ENCODE data around the gene FMO1. TPM values are rescaled to one million over a fixed set of nuclear protein-coding genes. Genes with fewer than 3 reads are reported as not detected.

The FMO1 gene
- total and polyA plus RNA-seq, 2 donors (not counting 1 experiment from before 2014, with no cell fraction given), result 0.48 TPM; not detected in 1

GRCh38 chr1:171247501-171247900, 793 bp upstream of the FMO1 start:
- ChIA-PET POLR2A (no interaction called here), CTCF (interaction anchor here (10.5 kb wide), 1 partner anchor 68 kb away, joined by 144 read pairs; the partner anchor contains the start of gene FMO4)
- no peak overlapping the region for H3K4me2 ChIP-seq (replicated peaks; ENCODE audit: low read depth, low read length, poor library complexity, severe bottlenecking)
- Mint-ChIP-seq H3K27ac (no peak overlapping the region), H3K4me1 (peaks cover 15% of the 10 kb centered on the region), H3K9me3 (ENCODE audit: insufficient read depth) (no peaks in the 10 kb centered on the region), H3K4me3 (no peak overlapping the region), H3K27me3 (peaks cover 16% of the 10 kb centered on the region)
- no peak overlapping the region for H2AFZ ChIP-seq (ENCODE audit: insufficient read depth, low read depth, low read length, poor library complexity, severe bottlenecking)
- H3K4me1 ChIP-seq (ENCODE audit: control insufficient read depth in 2 of 2, insufficient read depth in 2 of 2, low read length in 2 of 2), result peaks cover 8 to 15% of the 10 kb centered on the region in 2 donors
- no peak overlapping the region for H3K9ac ChIP-seq (ENCODE audit: low read length)
- H3K79me2 ChIP-seq (ENCODE audit: control insufficient read depth, insufficient read depth, low read length), result no peaks in the 10 kb centered on the region
- no peak for DNase-seq
- intact Hi-C loops (cut with micrococcal nuclease), result no loop called here
- no peaks in the 10 kb centered on the region for H3K36me3 ChIP-seq (replicated peaks in 1 of 2; ENCODE audit: control extremely low read depth in 1 of 2, control insufficient read depth in 1 of 2, extremely low read depth in 1 of 2, insufficient read depth in 2 of 2, low read length in 1 of 2)
- no peak for ATAC-seq (ENCODE audit: low read depth)
- WGBS (ENCODE audit: insufficient coverage), result 80% methylated on average over 2 of the region's 4 CpGs
- no peak overlapping the region for H3K27ac ChIP-seq (ENCODE audit: low read length in 2 of 2)
- H3K9me3 ChIP-seq (ENCODE audit: control extremely low read depth in 1 of 3, control insufficient read depth in 2 of 3, insufficient read depth in 1 of 3, low read length in 2 of 3), result no peaks in the 10 kb centered on the region
- TF ChIP-seq EZH2 (IDR thresholded peaks at IDR 0.05; ENCODE audit: borderline replicate concordance, insufficient read depth, low read depth, low read length, poor library complexity, severe bottlenecking) (no peak), CTCF (IDR thresholded peaks at IDR 0.05) (no peak)
- H3K27me3 ChIP-seq (replicated peaks in 1 of 4; ENCODE audit: control extremely low read depth in 1 of 4, control insufficient read depth in 3 of 4, insufficient read depth in 4 of 4, low read length in 3 of 4), result peaks cover 0 to 7% (median 1%) of the 10 kb centered on the region in 4 experiments
- H4K20me1 ChIP-seq (ENCODE audit: control insufficient read depth, insufficient read depth, low read length, poor library complexity, severe bottlenecking), result no peaks in the 10 kb centered on the region
- H3K4me3 ChIP-seq (ENCODE audit: control extremely low read depth in 1 of 5, extremely low read depth in 1 of 5, insufficient read depth in 1 of 5, low read depth in 2 of 5, low read length in 4 of 5), result no peak overlapping the region

- no peak for DNase-seq
- peaks cover 26% of the 10 kb centered on the region for H3K27me3 Mint-ChIP-seq
- Histone ChIP-seq H3K27ac (ENCODE audit: low read length in 2 of 2) (no peak overlapping the region), H3K4me2 (replicated peaks; ENCODE audit: low read depth, low read length, poor library complexity, severe bottlenecking) (no peak overlapping the region), H3K9me3 (ENCODE audit: control extremely low read depth in 1 of 3, control insufficient read depth in 2 of 3, insufficient read depth in 1 of 3, low read length in 2 of 3) (no peaks in the 10 kb centered on the region), H3K4me1 (ENCODE audit: control insufficient read depth in 2 of 2, insufficient read depth in 2 of 2, low read length in 2 of 2) (peaks cover 14 to 19% of the 10 kb centered on the region in 2 donors), H3K27me3 (replicated peaks in 1 of 4; ENCODE audit: control extremely low read depth in 1 of 4, control insufficient read depth in 3 of 4, insufficient read depth in 4 of 4, low read length in 3 of 4) (peaks cover 0 to 7% (median 1%) of the 10 kb centered on the region in 4 experiments), H3K9ac (ENCODE audit: low read length) (no peak overlapping the region), H3K79me2 (ENCODE audit: control insufficient read depth, insufficient read depth, low read length) (no peaks in the 10 kb centered on the region), H3K4me3 (ENCODE audit: control extremely low read depth in 1 of 5, extremely low read depth in 1 of 5, insufficient read depth in 1 of 5, low read depth in 2 of 5, low read length in 4 of 5) (no peak overlapping the region), H4K20me1 (ENCODE audit: control insufficient read depth, insufficient read depth, low read length, poor library complexity, severe bottlenecking) (no peaks in the 10 kb centered on the region), H2AFZ (ENCODE audit: insufficient read depth, low read depth, low read length, poor library complexity, severe bottlenecking) (no peak overlapping the region), H3K36me3 (replicated peaks in 1 of 2; ENCODE audit: control extremely low read depth in 1 of 2, control insufficient read depth in 1 of 2, extremely low read depth in 1 of 2, insufficient read depth in 2 of 2, low read length in 1 of 2) (no peaks in the 10 kb centered on the region)
- H3K27ac Mint-ChIP-seq, result no peak overlapping the region
- WGBS (ENCODE audit: insufficient coverage), result no CpG with 5 or more reads among the region's 1 CpG
- POLR2A ChIA-PET, result no interaction called here
- H3K4me1 Mint-ChIP-seq, result peaks cover 22% of the 10 kb centered on the region
- H3K4me3 Mint-ChIP-seq, result no peak overlapping the region
- no peak for TF ChIP-seq CTCF (IDR thresholded peaks at IDR 0.05)
- TF ChIP-seq EZH2 (IDR thresholded peaks at IDR 0.05; ENCODE audit: borderline replicate concordance, insufficient read depth, low read depth, low read length, poor library complexity, severe bottlenecking), result no peak
- H3K9me3 Mint-ChIP-seq (ENCODE audit: insufficient read depth), result no peaks in the 10 kb centered on the region
- intact Hi-C loops (cut with micrococcal nuclease), result no loop called here
- no peak for ATAC-seq (ENCODE audit: low read depth)
- CTCF ChIA-PET, result interaction anchor here (10.5 kb wide), 1 partner anchor 66 kb away, joined by 144 read pairs; the partner anchor contains the start of gene FMO4
Measured at GRCh38 chr1:171248841-171249240, 547 bp downstream of the FMO1 start.

Measured in B cell (primary cell).